Calu3 (cell line): Measurements from ENCODE around the gene DENR. TPM values are rescaled to one million over a fixed set of nuclear protein-coding genes. Genes with fewer than 3 reads are reported as not detected.

Source experiments
- BruUV-seq: library from RNA; stranded (reverse); fragments of 400-500 nt; replicated peaks from 2 replicates; lab custom pipeline; 2021; lab: Mats Ljungman, UMichigan
- CTCF ChIA-PET: fragments of 300-600 bp; sonication (Branson Sonifier 250); formaldehyde crosslinking; loops from one replicate; lab custom pipeline; 2022; ENCODE audit warnings: antibody characterized with exemption; lab: Charles Lee
- DNase-seq: peaks from one replicate; pipeline ENCODE4 v3.0.0; 2022
- H3K27ac Mint-ChIP-seq: one replicate; pipeline ENCODE4 v1.8.0; 2022; ENCODE audit warnings: mixed read lengths; ENCODE audit not compliant: unreplicated experiment
- H3K27me3 Mint-ChIP-seq: one replicate; pipeline ENCODE4 v1.8.0; 2022; ENCODE audit warnings: mixed read lengths; ENCODE audit not compliant: unreplicated experiment
- H3K36me3 Mint-ChIP-seq: one replicate; pipeline ENCODE4 v1.8.0; 2022; ENCODE audit warnings: mild to moderate bottlenecking, moderate library complexity, mixed read lengths; ENCODE audit not compliant: insufficient read depth, unreplicated experiment
- H3K4me1 Mint-ChIP-seq: one replicate; pipeline ENCODE4 v1.8.0; 2022; ENCODE audit warnings: mild to moderate bottlenecking, low read depth, mixed read lengths; ENCODE audit not compliant: unreplicated experiment
- H3K4me3 Mint-ChIP-seq: one replicate; pipeline ENCODE4 v1.8.0; 2022; ENCODE audit warnings: mild to moderate bottlenecking, low read depth, moderate library complexity, mixed read lengths; ENCODE audit not compliant: unreplicated experiment
- H3K9me3 Mint-ChIP-seq: one replicate; pipeline ENCODE4 v1.8.0; 2022; ENCODE audit warnings: low read depth, mixed read lengths; ENCODE audit not compliant: unreplicated experiment
- CTCF ChIP-seq: fragments of 200-600 bp; IDR thresholded peaks from one replicate; pipeline ENCODE4 v1.8.0; 2022; ENCODE audit warnings: antibody characterized with exemption; ENCODE audit not compliant: unreplicated experiment
- intact Hi-C: fragments of 100-400 bp; cut with micrococcal nuclease; formaldehyde crosslinking; loops from one replicate; pipeline ENCODE4 v1.10.0; 2022; ENCODE audit not compliant: unreplicated experiment
- total RNA-seq: library from RNA; stranded (reverse); gene quantifications from 2 replicates; pipeline ENCODE4 v1.2.3, GENCODE V29; 2022

Gene DENR
- total RNA-seq, 1 experiment from 2014 or later, result 83.2 TPM

- CTCF ChIA-PET, result interaction anchor here (0.6 kb wide), 1 partner anchor 639 kb away, joined by 6 read pairs; no protein-coding TSS in a partner anchor
- no peak for TF ChIP-seq CTCF
- Mint-ChIP-seq H3K9me3 (no peaks in the 10 kb centered on the region), H3K36me3 (peaks cover 9% of the 10 kb centered on the region), H3K27me3 (no peaks in the 10 kb centered on the region), H3K4me3 (peak overlapping the region; percentile 40), H3K4me1 (peaks cover 66% of the 10 kb centered on the region), H3K27ac (peak overlapping the region; percentile 81)
- DNase-seq, result no peak
- no TSS peak for BruUV-seq
- intact Hi-C loops, result loop anchor here (1.0 kb wide), 1 partner anchor 27 kb away; the partner anchor contains the start of gene DENR
Measured at GRCh38 chr12:122725452-122726079, 27.1 kb upstream of the DENR start.

GRCh38 chr12:122726080-122726558 lies 26.5 kb upstream of the DENR start:
- H3K9me3 Mint-ChIP-seq, result no peaks in the 10 kb centered on the region
- H3K27ac Mint-ChIP-seq, result peak overlapping the region; percentile 81
- peak; percentile 74 for DNase-seq
- no peaks in the 10 kb centered on the region for H3K27me3 Mint-ChIP-seq
- BruUV-seq, result no TSS peak
- peaks cover 14% of the 10 kb centered on the region for H3K36me3 Mint-ChIP-seq
- CTCF ChIA-PET, result interaction anchor here (0.6 to 1.6 kb wide), 3 partner anchors 61 to 88 kb away, joined by 3 to 4 read pairs (median 3); no protein-coding TSS in a partner anchor
- peaks cover 61% of the 10 kb centered on the region for H3K4me1 Mint-ChIP-seq
- intact Hi-C loops, result loop anchor here (1.0 kb wide), 1 partner anchor 26 kb away; the partner anchor contains the start of gene DENR
- peak overlapping the region; percentile 40 for H3K4me3 Mint-ChIP-seq
- no peak for TF ChIP-seq CTCF

- H3K27me3 Mint-ChIP-seq, result no peaks in the 10 kb centered on the region
- peak overlapping the region; percentile 78 for H3K4me3 Mint-ChIP-seq
- no TSS peak for BruUV-seq
- intact Hi-C loops, result loop anchor here (2.0 to 5.0 kb wide), 3 partner anchors 51 to 92 kb away; no protein-coding TSS in a partner anchor
- H3K9me3 Mint-ChIP-seq, result no peaks in the 10 kb centered on the region
- TF ChIP-seq CTCF, result no peak
- no peak for DNase-seq
- peaks cover 48% of the 10 kb centered on the region for H3K4me1 Mint-ChIP-seq
- CTCF ChIA-PET, result no interaction called here
- peaks cover 18% of the 10 kb centered on the region for H3K36me3 Mint-ChIP-seq
- peak overlapping the region; percentile 79 for H3K27ac Mint-ChIP-seq
Measured at GRCh38 chr12:122729583-122730214, 22.9 kb upstream of the DENR start.

GRCh38 chr12:122730215-122731014 lies 22.2 kb upstream of the DENR start, which contains the start of gene HCAR1:
TSS of gene HCAR1 (minus strand) at chr12:122730844. CDS start at chr12:122730339, 505 bp downstream.
- CTCF ChIA-PET, result interaction anchor here (0.6 to 1.1 kb wide), 3 partner anchors 10 to 92 kb away, joined by 3 to 13 read pairs (median 4); no protein-coding TSS in a partner anchor
- intact Hi-C loops, result loop anchor here (2.0 to 5.0 kb wide), 3 partner anchors 52 to 93 kb away; no protein-coding TSS in a partner anchor
- DNase-seq, result peak; percentile 58
- BruUV-seq, result no TSS peak
- H3K4me1 Mint-ChIP-seq, result peaks cover 41% of the 10 kb centered on the region
- no peaks in the 10 kb centered on the region for H3K27me3 Mint-ChIP-seq
- H3K4me3 Mint-ChIP-seq, result peak within 1 kb of the TSS; percentile 78
- peaks cover 18% of the 10 kb centered on the region for H3K36me3 Mint-ChIP-seq
- peak; percentile 13 for TF ChIP-seq CTCF
- no peaks in the 10 kb centered on the region for H3K9me3 Mint-ChIP-seq
- peak within 1 kb of the TSS; percentile 79 for H3K27ac Mint-ChIP-seq
